Spleen (tissue), 11 donors: Measurements from ENCODE around the gene COL4A1. TPM values are rescaled to one million over a fixed set of nuclear protein-coding genes. Genes with fewer than 3 reads are reported as not detected.

Source experiments
- DNase-seq: peaks from one replicate; pipeline ENCODE4 v3.0.0-alpha.2; 2020
- H3K27ac ChIP-seq, 8 donors: fragments of 200-600 bp; sonication (generic) in 7 of 8; 1 replicate in 4 of 8; 2 replicates in 4 of 8; pipeline versions ENCODE4 v1.5.0 to v1.8.0; 2016 to 2021; ENCODE audit warnings: inconsistent platforms in 4 of 8, mild to moderate bottlenecking in 4 of 8, moderate library complexity in 1 of 8
- H3K27me3 ChIP-seq, 7 donors: fragments of 200-600 bp; sonication (generic) in 6 of 7; replicated peaks in 1 of 7; 1 replicate in 4 of 7; 2 replicates in 3 of 7; pipeline versions ENCODE4 v1.5.0 to v1.8.0; 2016 to 2021; ENCODE audit warnings: inconsistent platforms in 3 of 7, mild to moderate bottlenecking in 1 of 7
- H3K36me3 ChIP-seq, 6 donors: fragments of 200-600 bp; sonication (generic) in 5 of 6; 1 replicate in 4 of 6; 2 replicates in 2 of 6; pipeline versions ENCODE4 v1.5.0 to v1.8.0; 2016 to 2021; ENCODE audit warnings: inconsistent platforms in 2 of 6
- H3K4me1 ChIP-seq, 6 donors: fragments of 200-600 bp; sonication (generic) in 5 of 6; 1 replicate in 3 of 6; 2 replicates in 3 of 6; pipeline versions ENCODE4 v1.5.0 to v1.8.0; 2016 to 2021; ENCODE audit warnings: inconsistent platforms in 3 of 6
- H3K4me3 ChIP-seq, 8 donors: fragments of 200-600 bp; sonication (generic) in 7 of 8; 1 replicate in 4 of 8; 2 replicates in 4 of 8; pipeline versions ENCODE4 v1.5.0 to v1.8.0; 2016 to 2021; ENCODE audit warnings: inconsistent platforms in 4 of 8, mild to moderate bottlenecking in 4 of 8, moderate library complexity in 2 of 8
- H3K9me3 ChIP-seq, 8 donors: fragments of 200-600 bp; sonication (generic) in 7 of 8; 1 replicate in 4 of 8; 2 replicates in 4 of 8; pipeline versions ENCODE4 v1.5.0 to v1.8.0; 2016 to 2021; ENCODE audit warnings: inconsistent platforms in 4 of 8
- POLR2A ChIP-seq, 3 donors: fragments of 450-650 bp; IDR thresholded peaks; one replicate each; pipeline ENCODE4 v1.5.1; 2017; ENCODE audit warnings: antibody characterized with exemption in 3 of 3, mild to moderate bottlenecking in 1 of 3
- POLR2AphosphoS5 ChIP-seq, 3 donors: sonication (generic); formaldehyde crosslinking; IDR thresholded peaks; one replicate each; pipeline ENCODE4 v1.5.1; 2017; ENCODE audit warnings: antibody characterized with exemption in 3 of 3
- WGBS, 5 donors: extraction: QIAGEN DNeasy Blood & Tissue Kit in 3 of 5; methylation state at CpG; one replicate each; pipeline versions ENCODE4 v1.1.5 to v1.1.7; 2013 to 2018; 5-methylcytosine and 5-hydroxymethylcytosine counted together
- intact Hi-C: fragments of 100-400 bp; cut with DNase I; formaldehyde crosslinking; loops from one replicate; pipeline ENCODE4 v1.15.0; 2023; ENCODE audit warnings: low total_unique reads
- polyA plus RNA-seq, 3 donors: library from polyadenylated mRNA; stranded (reverse); fragments of 200-250 nt; gene quantifications; one replicate each; pipeline ENCODE4 v1.2.1, GENCODE V29; 2013
- total RNA-seq, 7 donors: library from RNA; depleted of rRNA in 3 of 7; stranded (reverse); fragments of >200 nt in 3 of 7; fragmentation: NEBNext Ultra II Directional in 4 of 7; extraction: Animal tissue kit (Norgen Biotek cat#: 25700) in 4 of 7; gene quantifications; one replicate each; pipeline versions ENCODE4 v1.1.0 to v1.2.1, GENCODE V29; 2016 to 2021
- TF ChIP-seq, protein P1 (sequence below), 11 experiments: fragments of 200-600 bp in 7 of 11; fragments of 450-650 bp in 4 of 11; sonication (generic) in 4 of 11; IDR thresholded peaks in 8 of 11; conservative IDR thresholded peaks in 3 of 11; 1 replicate in 7 of 11; 2 replicates in 4 of 11; pipeline versions ENCODE4 v1.4.0 to v1.8.0; 2016 to 2021; ENCODE audit warnings: antibody characterized with exemption in 11 of 11, inconsistent platforms in 4 of 11, mild to moderate bottlenecking in 1 of 11
- donor health status: healthy with polysubstance abuse.
- donor health status: DM: no; HTN: no; CAD: no; lungs with moderate emphysema.
- donor health status: DM: no; HTN: no; CAD: no.
- donor health status: Bipolar disorder and iron deficiency.
- donor health status: healthy.
- donor health status: DM: no; HTN: no; CAD: no.
- donor health status: DM: yes; HTN: yes; CAD: no.

Gene COL4A1
- total and polyA plus RNA-seq, 10 donors: 37.9 to 959 (median 340) TPM

DNA sequence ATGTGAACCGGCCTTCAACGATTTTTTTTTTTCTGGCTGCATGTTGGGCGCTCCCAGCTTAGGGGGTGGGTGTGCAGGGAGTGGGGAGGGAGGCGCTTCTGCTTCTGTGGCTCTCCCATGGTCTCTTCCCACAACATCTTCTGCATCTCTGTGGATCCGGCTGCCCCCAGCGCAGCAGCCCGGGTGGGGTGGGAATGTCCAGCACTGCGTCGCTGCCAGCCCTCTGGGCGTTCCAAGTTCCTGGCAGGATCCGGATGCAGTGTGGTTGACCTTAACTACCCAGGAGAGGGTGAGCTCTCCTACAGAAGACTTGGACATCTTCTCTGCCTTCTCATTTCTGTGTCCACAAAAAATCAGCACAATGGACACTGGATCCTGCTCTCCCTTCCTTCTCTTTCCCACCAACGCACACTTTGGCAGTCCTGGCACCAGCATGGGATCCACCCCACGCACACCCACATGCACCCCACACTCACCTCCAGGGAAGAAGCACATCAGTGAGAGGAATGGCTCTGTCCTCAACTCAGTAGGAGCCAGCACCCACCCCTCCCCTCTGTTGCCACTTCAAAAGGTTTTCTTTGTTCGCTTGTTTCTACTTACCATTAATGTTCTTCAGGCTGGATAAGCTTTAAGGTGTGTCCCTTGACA lies 177.3 kb downstream of the COL4A1 start:
- TF ChIP-seq POLR2AphosphoS5 (IDR thresholded peaks at IDR 0.05) (peak in 1 of 3 donors; percentile 64), POLR2A (IDR thresholded peaks at IDR 0.05) (no peak)
- TF ChIP-seq, protein P1, sequence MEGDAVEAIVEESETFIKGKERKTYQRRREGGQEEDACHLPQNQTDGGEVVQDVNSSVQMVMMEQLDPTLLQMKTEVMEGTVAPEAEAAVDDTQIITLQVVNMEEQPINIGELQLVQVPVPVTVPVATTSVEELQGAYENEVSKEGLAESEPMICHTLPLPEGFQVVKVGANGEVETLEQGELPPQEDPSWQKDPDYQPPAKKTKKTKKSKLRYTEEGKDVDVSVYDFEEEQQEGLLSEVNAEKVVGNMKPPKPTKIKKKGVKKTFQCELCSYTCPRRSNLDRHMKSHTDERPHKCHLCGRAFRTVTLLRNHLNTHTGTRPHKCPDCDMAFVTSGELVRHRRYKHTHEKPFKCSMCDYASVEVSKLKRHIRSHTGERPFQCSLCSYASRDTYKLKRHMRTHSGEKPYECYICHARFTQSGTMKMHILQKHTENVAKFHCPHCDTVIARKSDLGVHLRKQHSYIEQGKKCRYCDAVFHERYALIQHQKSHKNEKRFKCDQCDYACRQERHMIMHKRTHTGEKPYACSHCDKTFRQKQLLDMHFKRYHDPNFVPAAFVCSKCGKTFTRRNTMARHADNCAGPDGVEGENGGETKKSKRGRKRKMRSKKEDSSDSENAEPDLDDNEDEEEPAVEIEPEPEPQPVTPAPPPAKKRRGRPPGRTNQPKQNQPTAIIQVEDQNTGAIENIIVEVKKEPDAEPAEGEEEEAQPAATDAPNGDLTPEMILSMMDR (IDR thresholded peaks at IDR 0.05 in 8 of 11, conservative IDR thresholded peaks at IDR 0.05 in 3 of 11): no peak
- DNase-seq: no peak
- Histone ChIP-seq H3K4me3 (peak overlapping the region in 3 of 8 donors; percentile 8 to 35 (median 11)), H3K4me1 (peaks cover 6 to 27% (median 17%) of the 10 kb centered on the region in 6 donors), H3K9me3 (no peaks in the 10 kb centered on the region), H3K27me3 (peaks cover 0 to 10% (median 0%) of the 10 kb centered on the region in 7 donors), H3K36me3 (no peaks in the 10 kb centered on the region), H3K27ac (peak overlapping the region in 4 of 8 donors; percentile 9 to 50 (median 29))
- 68 to 89% (median 74%) methylated on average over 14 of the region's 14 CpGs for WGBS, 5 donors
- intact Hi-C loops: no loop called here

DNA sequence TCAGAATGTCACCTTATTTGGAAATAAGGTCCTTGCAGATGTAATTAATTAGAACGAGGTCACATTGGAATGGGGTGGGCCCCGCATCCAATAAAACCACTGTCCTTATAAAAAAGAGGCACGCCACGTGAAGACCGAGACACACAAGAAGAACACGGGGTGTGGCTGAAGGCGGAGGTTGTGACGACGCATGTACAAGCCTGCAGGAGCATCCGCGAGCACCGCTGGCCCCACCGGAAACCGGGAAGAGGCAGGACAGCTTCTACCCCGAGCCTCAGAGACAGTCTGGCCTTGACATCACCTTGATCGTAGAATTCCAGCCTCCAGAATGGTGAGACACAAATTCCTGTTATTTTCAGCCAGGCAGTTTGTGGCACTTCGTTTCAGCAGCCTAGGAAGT lies 177.9 kb downstream of the COL4A1 start:
- intact Hi-C loops: no loop called here
- H3K27me3 ChIP-seq: peaks cover 0 to 10% (median 0%) of the 10 kb centered on the region in 7 donors
- H3K36me3 ChIP-seq: no peaks in the 10 kb centered on the region
- 74 to 81% (median 80%) methylated on average over 17 of the region's 17 CpGs for WGBS, 5 donors
- no peak for TF ChIP-seq POLR2AphosphoS5 (IDR thresholded peaks at IDR 0.05)
- no peak for TF ChIP-seq POLR2A (IDR thresholded peaks at IDR 0.05)
- TF ChIP-seq, protein P1 (IDR thresholded peaks at IDR 0.05 in 8 of 11, conservative IDR thresholded peaks at IDR 0.05 in 3 of 11): no peak
- no peaks in the 10 kb centered on the region for H3K9me3 ChIP-seq
- H3K4me3 ChIP-seq: peak overlapping the region in 3 of 8 donors; percentile 8 to 35 (median 11)
- peak overlapping the region in 4 of 8 donors; percentile 9 to 50 (median 29) for H3K27ac ChIP-seq
- H3K4me1 ChIP-seq: peaks cover 6 to 27% (median 17%) of the 10 kb centered on the region in 6 donors
- DNase-seq: no peak

DNA sequence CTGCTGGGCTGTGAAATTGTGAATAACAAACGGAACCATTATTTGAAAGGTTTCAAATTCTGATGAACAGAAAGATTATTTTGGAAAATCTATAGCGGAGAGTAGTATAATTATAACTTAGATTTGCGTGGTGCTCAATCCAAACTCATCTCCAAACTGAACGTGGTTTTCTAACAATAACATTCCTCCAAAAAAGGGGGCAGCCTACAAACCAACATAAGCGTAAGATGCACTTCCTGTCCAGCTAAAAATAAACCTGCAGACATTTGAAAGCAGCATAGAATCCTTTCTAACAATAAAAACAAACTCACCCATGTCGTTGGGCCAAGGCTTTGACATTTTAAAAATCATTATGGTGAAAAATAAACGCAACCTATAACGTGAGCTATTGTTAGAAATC lies 178.4 kb downstream of the COL4A1 start:
- WGBS, 5 donors: 53 to 58% (median 53%) methylated on average over 8 of the region's 8 CpGs
- H3K4me3 ChIP-seq: peak overlapping the region in 1 of 8 donors; percentile 35
- intact Hi-C loops: no loop called here
- H3K27ac ChIP-seq: peak overlapping the region in 2 of 8 donors; percentile 34 to 50
- H3K36me3 ChIP-seq: no peaks in the 10 kb centered on the region
- peaks cover 0 to 10% (median 0%) of the 10 kb centered on the region in 7 donors for H3K27me3 ChIP-seq
- peaks cover 6 to 27% (median 17%) of the 10 kb centered on the region in 6 donors for H3K4me1 ChIP-seq
- H3K9me3 ChIP-seq: no peaks in the 10 kb centered on the region
- TF ChIP-seq, protein P1 (IDR thresholded peaks at IDR 0.05 in 8 of 11, conservative IDR thresholded peaks at IDR 0.05 in 3 of 11): no peak
- TF ChIP-seq POLR2AphosphoS5 (IDR thresholded peaks at IDR 0.05) (no peak), POLR2A (IDR thresholded peaks at IDR 0.05) (no peak)
- no peak for DNase-seq

DNA sequence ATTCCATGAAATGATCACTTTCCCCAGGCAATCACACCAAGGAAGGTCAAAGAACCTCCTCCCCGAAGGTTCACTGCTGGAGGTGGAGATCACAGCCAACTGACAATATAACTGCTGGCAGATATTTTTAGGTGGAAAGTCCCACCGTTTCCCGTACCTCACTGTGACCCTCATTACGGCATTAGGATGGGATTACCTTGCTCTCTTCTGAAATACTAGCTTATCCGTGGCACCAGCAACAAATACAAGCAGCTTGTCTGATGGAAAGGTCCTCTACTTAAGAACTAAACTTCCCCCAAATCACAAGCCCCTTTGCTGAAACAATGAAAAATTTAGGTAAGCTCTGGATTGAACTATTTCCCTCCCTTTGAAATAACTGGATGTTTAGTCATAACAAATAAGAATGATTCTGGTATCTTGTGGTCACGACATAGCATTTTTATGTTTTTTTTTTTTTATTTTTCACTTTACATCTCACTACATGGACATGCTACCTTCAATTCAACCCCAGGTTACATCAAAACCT lies 178.9 kb downstream of the COL4A1 start:
- H3K27ac ChIP-seq: peak overlapping the region in 1 of 8 donors; percentile 50
- 45 to 67% (median 57%) methylated on average over 6 of the region's 6 CpGs for WGBS, 5 donors
- H3K36me3 ChIP-seq: no peaks in the 10 kb centered on the region
- no peak for TF ChIP-seq POLR2AphosphoS5 (IDR thresholded peaks at IDR 0.05)
- TF ChIP-seq, protein P1 (IDR thresholded peaks at IDR 0.05 in 8 of 11, conservative IDR thresholded peaks at IDR 0.05 in 3 of 11): no peak
- no peak for TF ChIP-seq POLR2A (IDR thresholded peaks at IDR 0.05)
- H3K4me1 ChIP-seq: peaks cover 6 to 27% (median 17%) of the 10 kb centered on the region in 6 donors
- H3K27me3 ChIP-seq: peaks cover 0 to 10% (median 0%) of the 10 kb centered on the region in 7 donors
- intact Hi-C loops: no loop called here
- H3K4me3 ChIP-seq: no peak overlapping the region
- no peaks in the 10 kb centered on the region for H3K9me3 ChIP-seq
- no peak for DNase-seq
